Transverse colon (tissue), 4 donors: ENCODE results near the gene FBXO47.

Experiments used
- POLR2A ChIP-seq: fragments of 450-650 bp; IDR thresholded peaks from one replicate; pipeline ENCODE4 v1.6.1; 2016; ENCODE audit warnings: antibody characterized with exemption, mild to moderate bottlenecking, moderate library complexity
- POLR2AphosphoS5 ChIP-seq, 3 donors: sonication (generic); formaldehyde crosslinking; IDR thresholded peaks; one replicate each; pipeline ENCODE4 v1.6.1; 2016; ENCODE audit warnings: antibody characterized with exemption in 3 of 3
- TF ChIP-seq, protein P1 (sequence below), 5 experiments: fragments of 200-600 bp in 3 of 5; fragments of 450-650 bp in 2 of 5; sonication (generic) in 3 of 5; IDR thresholded peaks; 1 replicate in 2 of 5; 2 replicates in 3 of 5; pipeline ENCODE4 v1.5.1; 2016 to 2017; ENCODE audit warnings: antibody characterized with exemption in 5 of 5, inconsistent platforms in 3 of 5, mild to moderate bottlenecking in 2 of 5, moderate library complexity in 1 of 5

DNA sequence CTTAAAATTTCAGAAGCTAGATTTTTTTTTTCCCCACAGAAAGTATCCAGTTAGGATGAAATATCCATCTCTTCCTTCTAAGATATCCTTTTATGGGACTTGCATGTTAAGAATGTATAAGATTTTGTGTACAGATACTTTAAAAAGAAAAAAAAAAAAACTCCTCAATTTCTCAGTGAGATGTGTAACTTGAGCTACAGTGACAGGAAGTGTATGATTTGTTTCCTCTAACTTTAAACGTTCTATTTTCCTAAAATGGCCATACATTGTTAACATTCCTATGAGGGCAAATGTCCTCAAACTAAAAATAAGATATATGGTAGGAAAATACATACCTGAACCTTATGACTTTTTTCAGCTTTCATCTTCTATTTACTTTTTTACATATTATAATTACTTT is 8.9 kb downstream of the FBXO47 start:
- TF ChIP-seq, protein P1, sequence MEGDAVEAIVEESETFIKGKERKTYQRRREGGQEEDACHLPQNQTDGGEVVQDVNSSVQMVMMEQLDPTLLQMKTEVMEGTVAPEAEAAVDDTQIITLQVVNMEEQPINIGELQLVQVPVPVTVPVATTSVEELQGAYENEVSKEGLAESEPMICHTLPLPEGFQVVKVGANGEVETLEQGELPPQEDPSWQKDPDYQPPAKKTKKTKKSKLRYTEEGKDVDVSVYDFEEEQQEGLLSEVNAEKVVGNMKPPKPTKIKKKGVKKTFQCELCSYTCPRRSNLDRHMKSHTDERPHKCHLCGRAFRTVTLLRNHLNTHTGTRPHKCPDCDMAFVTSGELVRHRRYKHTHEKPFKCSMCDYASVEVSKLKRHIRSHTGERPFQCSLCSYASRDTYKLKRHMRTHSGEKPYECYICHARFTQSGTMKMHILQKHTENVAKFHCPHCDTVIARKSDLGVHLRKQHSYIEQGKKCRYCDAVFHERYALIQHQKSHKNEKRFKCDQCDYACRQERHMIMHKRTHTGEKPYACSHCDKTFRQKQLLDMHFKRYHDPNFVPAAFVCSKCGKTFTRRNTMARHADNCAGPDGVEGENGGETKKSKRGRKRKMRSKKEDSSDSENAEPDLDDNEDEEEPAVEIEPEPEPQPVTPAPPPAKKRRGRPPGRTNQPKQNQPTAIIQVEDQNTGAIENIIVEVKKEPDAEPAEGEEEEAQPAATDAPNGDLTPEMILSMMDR (IDR thresholded peaks at IDR 0.05), result no peak
- no peak for TF ChIP-seq POLR2AphosphoS5 (IDR thresholded peaks at IDR 0.05)
- TF ChIP-seq POLR2A, result no peak
